HG02981 (cell line): Measurements from ENCODE around the gene NOS1AP.

Source experiments
- ATAC-seq: cut with Tn5 transposase; IDR thresholded peaks from one replicate; pipeline ENCODE4 v1.9.1; 2021; ENCODE audit warnings: mild to moderate bottlenecking, moderate library complexity; ENCODE audit not compliant: unreplicated experiment

The NOS1AP gene

DNA sequence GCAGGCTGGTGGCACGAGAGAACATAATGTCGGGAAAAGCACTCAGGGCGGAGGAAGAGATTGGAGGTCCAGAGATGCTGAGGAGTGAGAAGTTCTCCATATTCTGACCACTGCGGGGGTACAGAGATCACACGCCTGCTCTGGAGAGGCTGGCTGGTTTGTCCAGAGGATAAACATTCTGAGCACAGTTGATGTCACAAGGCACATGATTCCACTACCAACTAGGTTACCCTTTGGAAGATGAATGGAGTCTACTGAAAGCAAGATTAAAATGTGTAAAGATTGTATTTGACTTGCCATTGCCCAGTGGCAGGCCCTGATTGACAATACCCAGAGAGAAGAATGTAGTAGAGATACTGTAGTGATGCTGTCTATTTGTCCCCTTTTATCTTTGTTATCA lies 307.2 kb downstream of the NOS1AP start, which contains the start of gene SPATA46:
Gene SPATA46, minus strand, starts transcription at position 164 of the 400 bp plus-strand sequence. Its CDS starts 64 bp downstream, at position 100.
- ATAC-seq: no peak

DNA sequence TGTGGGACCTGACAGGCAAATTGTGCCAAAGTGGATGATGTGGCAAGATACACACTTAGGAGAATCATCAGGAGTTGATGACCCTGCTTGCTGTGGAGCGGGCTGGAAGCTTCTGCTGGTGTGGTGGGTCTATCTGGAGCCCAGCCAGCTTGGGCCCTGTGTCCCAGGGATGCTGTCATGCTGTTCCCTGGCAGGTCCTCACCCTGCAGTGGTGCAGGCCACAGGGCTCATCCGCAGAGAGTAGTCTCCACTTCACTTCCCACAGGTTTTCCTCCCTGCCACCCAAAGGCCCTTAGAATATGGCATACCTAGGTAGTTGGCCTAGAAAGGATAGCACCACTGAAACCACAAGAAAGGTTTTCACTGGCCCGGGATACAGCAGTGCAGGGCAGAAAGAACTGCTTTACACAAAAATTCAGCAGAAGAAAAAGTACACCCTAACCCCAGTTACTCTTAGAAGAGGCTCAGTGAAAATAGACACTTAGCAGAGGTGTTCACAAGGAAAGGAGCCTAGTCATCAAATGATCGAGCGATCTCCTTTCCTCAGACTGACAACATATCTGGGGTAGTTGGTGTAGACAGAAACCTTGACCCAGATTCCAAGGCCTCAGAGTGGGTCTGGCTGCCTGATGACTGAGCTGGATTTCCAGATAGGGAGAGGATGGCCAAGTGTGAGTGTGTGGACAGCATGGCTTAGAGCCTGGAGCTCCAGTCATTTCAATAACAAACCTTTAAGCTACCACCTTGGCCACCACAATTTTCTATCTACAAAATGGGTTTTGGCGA lies 310.8 kb downstream of the NOS1AP start:
- no peak for ATAC-seq

DNA sequence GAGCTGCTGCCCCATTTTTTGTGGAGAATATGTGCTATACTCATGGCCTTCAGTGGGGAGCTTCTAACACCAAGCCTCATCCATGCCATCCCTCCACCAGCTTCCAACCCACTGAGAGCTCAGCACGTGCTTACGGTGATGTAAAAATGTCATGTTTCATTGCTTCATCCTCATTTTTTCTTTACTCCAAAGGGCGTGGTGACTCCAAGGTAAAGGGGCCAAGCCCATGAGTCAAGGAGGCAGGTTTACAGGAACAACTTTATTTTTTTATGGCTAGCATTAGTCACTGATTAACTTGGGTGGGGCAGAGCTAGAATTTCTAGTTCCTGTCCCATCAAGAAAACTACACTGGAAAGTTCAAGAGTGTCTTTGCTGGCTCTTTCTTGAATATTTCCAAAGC lies 311.9 kb downstream of the NOS1AP start, which contains the start of gene C1orf226:
Gene C1orf226, plus strand, starts transcription at position 346 of the 400 bp plus-strand sequence. CDS start 174 bp downstream, outside the sequence.
- no peak for ATAC-seq

DNA sequence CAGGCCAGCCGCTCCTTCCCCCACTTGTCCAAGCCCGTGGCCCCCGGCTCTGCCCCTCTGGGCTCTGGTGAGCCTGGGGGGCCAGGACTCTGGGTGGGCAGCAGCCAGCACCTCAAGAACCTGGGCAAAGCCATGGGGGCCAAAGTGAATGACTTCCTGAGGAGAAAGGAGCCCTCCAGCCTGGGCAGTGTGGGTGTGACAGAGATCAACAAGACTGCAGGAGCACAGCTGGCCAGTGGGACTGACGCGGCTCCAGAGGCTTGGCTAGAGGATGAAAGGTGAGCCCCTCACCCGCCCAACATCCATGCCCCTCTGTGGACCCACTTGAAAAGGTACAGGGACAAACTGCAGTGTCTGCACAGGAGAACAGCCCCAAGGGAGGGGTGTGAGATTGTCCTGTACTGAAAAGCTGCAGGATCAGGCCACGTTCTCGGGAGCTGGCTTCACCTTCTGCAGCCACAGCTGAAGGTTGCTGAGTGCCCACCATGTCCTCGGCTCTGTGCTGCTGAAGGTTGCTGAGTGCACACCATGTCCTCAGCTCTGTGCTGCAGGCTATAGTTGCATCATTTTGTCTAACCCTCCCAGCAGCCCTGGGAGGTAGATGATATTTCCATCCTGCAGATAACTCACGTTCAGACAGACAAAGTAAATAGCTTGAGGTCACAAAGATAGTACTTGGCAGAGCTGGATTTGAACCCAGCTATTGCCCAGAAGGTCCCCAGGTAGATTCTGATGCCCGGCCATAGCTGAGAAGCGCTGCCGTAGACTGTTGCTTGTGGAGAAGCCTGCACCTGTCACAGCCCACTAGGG lies 312.7 kb downstream of the NOS1AP start:
- no peak for ATAC-seq

DNA sequence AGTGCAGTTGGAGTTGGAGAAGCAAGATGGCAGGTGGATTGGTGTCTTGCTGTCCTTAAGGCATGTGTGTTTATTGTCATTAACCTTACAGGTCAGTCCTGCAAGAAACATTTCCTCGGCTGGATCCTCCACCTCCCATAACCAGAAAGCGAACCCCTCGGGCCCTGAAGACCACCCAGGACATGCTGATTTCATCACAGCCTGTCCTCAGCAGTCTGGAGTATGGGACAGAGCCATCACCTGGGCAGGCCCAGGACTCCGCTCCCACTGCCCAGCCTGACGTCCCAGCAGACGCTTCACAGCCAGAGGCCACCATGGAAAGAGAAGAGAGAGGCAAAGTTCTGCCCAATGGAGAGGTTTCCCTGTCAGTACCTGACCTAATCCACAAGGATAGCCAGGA lies 313.6 kb downstream of the NOS1AP start:
- ATAC-seq: no peak

DNA sequence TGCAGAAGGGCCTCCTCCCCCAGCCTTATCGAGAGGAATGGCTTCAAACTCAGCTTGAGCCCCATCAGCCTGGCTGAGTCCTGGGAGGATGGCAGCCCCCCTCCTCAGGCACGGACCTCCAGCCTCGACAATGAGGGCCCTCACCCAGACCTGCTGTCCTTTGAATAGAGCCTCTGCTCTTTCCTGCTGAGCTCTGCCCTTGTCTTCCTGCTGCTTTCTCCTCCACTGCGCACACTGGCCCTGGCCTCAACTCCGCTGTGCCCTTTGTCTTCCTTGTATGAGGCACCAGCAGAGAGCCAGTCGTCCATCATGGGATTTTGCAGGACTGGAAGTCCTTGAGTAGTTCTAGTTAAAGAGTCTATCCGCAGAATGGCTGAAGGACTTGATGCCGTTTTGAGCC lies 314.0 kb downstream of the NOS1AP start:
- no peak for ATAC-seq

DNA sequence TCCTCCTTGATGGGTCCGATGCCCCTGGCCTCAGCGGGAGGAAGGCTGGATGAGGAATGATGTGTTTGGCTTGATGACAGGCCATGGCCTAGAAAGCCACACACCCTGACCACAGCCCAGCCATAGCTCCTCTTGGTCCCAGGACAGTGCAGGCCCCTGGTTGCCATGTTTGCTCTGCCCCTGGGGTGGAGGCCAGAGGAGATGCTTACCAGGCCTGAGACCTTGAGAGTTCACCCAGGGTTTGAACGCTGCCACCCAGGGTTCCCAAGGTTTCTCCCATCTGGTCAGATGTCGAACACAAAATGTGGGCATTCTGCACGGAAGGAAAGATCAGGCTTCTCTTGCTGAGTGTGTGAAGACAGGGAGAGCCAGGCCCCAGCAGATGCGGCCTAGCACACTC lies 314.6 kb downstream of the NOS1AP start:
- ATAC-seq: no peak

DNA sequence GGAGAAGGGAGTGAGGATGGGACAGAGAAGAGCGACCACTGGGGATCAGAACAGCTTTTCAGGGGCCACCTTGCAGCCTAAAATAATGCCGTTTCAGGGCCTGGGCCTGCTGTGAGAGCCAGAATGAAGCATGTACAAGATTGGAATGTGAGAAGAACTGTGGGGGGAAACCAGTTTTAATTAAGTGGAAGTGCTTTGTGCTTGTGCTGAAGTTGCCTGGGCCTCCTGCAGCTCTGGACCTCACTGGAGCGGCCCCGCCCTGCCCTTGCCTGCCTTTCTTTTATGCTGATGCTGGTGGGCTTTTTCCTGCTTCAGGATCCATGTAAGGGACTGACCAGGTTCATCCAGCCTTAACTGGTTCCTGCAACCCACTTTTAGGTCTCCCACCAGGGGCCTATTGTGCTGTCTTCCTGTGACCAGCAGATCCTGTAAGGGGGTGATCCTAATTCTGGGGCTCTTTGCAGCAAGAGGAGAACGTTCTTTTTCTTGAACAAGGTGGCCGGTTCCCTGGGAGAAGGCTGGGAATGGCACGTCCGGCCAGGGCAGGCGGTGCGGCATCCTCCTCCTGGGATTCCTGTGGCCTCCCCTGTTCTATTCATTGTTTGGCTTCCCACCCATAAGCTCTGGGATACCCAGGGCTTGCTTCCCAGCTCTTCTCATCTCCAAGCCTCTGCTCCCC lies 315.2 kb downstream of the NOS1AP start:
- ATAC-seq: no peak

DNA sequence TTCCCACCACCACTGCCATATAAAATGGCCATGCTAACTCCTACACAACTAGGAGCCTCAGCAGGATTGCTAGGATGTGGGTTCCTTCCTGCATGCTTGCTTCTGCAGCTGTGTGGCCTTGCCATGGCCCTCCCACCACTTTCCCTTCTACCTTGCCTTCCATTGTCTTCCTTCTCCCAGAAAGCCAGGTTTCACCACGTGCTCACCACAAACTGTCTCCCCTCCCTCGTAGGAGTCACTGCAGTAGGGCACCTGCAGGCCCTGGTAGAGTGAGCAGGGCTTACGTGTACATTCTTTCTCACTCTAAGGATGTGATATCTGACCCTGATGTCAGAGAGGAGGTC lies 315.8 kb downstream of the NOS1AP start:
- no peak for ATAC-seq

DNA sequence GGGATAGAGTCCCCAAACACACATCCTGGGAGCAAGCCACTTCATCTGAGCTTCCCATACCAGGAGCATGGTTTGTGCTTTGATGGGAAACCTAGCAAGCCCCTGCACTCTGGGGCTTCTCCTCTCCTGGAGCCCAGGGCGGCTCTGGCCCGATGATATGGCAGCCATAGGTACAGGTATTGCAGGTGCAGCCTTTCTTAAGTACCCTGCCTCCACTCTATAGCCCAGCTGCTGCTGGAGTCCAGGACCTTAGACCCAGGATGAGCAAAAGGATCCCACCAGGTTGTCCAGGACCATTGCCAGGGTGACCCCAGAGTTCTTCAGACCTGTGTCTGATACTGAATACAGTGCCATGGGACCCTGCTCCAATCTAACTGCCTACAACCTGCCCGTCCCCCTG lies 316.2 kb downstream of the NOS1AP start:
- no peak for ATAC-seq

DNA sequence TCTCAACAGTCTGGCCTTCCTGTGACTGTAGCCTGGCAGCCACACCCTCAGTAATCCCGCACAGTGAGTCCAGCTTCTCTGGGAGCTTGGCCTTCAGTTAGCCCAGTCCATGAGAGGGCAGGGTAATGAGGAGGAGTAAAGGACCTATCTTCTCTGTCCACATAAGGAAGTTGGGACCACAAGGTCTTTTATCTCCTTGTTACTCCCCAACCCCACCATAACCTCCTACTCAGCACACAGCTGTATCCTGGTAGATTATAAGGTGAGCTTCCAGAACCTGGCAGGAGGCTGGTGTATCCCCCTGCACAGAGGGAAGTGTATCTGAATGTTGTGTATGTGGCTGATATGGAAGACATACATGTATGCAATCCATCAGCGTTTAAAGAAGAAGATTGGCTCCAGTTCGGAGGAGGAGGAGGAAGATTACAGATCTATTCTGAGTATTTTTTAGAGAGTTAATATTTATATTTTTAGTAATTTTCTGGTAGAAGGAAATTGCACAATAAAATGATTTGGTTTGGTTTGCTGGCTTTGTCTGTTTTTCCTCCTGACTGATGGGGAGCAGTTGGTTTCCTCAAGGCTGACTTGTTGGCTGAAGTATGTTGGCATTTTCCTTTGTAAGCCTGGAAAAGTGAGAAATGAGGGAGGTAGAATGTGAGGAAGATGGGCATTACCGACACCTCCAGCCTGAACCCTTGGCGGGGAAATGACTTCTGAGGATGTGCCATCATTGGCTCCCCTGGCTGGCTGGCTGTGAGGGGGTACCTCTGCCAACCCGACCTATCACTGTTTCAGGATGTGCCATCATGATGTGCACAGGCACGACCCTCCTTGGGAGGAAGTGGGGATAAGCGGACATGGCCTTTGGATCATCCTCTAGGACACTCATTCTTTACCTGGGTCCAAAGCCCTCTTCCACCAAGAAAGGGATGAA lies 317.1 kb downstream of the NOS1AP start:
- no peak for ATAC-seq

DNA sequence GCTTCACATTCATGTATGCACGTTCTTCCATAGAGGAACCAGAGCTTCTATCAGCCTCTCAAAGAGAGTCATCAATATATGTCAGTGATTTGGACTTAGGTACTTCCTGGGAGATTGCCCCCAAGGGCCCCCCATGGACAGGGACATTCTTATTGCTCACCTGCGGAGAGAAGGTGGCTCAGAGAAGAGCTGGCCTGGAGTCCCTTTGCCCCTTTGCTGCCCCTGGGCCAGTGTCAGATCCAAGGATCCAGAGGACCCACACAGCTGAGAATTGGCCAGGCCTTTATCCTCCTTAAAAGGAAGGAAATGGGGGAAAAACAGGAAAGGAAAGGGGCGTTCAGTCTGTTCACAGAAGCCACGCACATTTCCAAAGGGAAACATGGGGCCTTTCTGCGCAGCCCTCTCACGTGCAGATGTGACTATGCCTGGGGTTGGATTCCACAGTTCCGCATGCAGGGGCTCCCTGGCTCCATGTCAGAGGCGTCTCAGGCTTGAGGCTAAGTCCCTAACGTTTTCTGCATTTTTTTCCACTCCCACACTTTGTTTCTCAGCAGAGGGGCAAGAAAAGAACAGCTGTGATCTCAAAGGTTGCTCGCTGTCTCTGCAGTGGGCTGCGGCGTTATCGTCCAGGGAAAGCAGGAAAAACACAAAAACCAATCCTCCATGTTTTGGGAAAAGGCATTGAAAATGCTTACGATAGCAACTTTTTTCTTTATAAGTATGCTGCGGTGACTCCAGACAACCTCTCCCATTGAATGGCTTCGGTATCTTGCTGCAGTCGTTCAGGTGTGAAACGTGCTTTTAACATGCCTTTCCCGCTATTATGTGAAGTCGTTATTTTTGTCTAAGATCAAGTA lies 318.0 kb downstream of the NOS1AP start:
- no peak for ATAC-seq

DNA sequence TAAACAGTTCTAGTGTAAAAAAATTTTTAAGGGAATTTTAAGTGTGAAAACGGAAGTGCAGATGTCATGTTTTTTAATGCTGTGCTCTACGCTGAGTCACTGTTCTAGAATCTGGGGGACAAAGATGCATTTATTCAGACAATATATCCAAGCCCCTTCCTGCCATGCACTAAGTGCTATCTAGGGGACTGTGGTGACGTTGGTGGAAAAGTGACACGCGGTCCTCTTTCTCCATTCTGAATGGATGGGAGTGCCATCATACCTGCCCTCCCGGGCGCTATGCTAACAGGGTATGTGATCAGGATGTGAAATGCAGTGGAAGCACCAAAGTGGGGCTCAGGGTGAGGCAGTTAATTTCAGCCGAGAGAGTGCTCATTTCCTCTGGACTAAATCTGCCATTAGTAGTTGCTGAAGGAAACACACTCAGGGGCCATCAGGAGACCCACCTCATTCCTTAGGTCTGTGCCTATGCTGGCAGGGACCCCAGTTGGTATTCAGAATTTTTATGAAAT lies 318.6 kb downstream of the NOS1AP start:
- ATAC-seq: no peak

DNA sequence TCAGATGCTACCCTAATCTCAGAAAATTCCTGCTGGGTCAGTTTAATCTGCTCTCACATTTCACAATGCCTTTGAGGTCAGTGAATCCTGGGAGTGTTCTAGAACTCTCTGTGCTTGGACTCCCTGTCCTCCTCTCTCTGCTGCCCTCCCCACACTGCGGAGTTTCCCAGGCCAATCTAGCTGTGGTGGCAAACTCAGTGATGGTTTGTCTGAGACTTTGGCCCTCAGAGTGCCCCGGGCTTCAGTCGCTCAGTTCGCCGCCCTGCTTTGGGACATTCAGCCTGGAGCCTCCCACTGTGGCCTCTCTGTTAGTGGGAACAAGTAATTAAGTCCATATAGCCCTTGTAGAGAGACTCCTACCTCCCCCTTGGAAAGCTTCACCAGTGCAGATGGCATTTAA lies 319.1 kb downstream of the NOS1AP start:
- ATAC-seq: no peak

DNA sequence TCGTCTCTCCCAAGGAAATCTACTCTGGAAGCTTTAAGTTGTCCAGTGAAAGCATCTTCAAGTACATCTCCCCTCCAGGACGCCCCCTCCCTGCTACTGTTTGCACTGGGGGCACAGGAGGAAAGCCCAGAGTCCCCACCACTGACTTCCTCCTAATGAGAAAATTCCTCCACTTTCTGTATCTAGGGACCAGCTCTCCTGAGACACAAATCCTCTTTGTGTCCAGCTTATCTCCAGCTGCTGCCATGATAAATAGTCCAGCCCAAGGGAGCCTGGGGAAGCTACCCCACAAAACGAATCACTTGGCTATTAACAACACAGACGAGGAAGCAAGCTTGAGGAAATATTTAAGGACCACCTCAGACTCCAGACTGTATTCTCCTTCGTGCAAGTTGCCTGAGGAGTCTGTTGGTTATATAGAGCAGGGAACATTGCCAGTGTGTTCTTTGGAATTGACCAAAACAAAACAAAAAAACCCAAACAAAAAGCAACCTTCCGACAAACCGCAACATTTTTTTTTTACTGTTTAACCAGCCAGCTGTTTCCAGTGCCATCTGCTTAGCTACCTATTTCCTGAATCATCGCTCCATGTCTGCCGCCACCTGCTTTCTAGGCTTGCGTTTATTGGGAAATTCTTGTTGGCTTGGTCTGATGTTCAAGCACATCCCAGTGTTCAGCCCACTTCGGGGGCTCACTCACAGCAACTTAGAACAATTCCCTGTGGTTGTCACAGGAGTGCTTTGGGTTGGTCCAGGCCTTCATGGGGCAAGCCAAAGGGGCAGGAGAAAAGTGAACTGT lies 319.7 kb downstream of the NOS1AP start:
- ATAC-seq: no peak

DNA sequence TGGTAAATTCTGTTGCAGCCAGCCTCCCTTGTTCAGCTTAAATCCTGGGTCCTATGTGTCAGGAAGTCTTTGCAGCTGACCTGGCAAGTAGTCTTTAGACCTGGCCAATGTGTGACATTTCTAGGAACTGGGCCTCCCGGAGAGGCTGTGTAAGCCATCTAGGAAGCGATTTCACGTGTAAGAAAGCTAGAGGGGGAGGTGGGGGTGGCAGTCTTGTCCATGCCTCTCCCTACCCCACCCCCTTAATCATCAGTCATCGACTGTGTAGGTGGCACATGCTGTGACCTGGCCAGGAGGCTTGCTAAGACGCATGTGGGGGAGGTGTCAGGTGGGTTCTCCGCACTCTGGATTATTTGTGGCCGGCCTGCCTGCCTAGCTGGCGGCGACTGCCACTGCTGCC lies 320.5 kb downstream of the NOS1AP start:
- ATAC-seq: no peak

DNA sequence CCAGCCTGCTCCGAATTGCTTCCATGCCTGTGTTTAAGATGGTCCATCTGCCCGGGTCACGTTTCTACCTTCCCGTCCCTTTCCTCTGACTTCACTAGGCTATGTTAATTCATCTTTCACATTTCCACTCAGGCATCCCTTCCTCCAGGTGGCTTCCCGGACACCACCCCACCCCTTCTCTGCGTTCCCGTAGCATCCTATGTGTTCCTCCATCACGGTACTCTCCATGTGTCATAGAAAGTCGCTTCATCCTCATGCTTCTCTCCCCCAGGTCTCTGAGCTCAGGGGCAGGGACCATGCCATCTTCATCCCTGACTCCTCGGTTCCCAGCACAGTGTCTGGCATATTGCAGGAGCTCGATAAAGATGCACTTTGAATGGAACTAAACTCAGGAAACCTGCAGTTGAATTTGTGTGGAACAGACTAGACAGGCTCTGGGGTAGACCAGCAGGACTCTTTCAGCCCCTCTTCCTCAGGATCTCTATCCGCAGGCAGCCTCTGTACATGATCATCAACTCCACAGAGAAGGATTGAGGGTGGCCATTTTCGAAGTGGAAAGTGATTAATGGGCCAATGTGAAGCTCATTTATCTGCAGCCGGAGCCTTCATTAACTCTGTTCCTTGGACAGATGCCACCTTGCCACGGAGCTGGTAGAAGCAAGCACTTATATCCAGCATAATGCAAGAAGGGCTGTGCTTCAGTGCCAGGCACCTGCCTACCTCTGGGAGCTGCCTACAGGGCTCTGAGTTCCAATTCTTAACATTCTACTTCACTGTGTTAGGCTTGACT lies 321.1 kb downstream of the NOS1AP start:
- ATAC-seq: no peak
